Measurements from ENCODE around the gene PTPN14.

PTPN14 gene

DNA sequence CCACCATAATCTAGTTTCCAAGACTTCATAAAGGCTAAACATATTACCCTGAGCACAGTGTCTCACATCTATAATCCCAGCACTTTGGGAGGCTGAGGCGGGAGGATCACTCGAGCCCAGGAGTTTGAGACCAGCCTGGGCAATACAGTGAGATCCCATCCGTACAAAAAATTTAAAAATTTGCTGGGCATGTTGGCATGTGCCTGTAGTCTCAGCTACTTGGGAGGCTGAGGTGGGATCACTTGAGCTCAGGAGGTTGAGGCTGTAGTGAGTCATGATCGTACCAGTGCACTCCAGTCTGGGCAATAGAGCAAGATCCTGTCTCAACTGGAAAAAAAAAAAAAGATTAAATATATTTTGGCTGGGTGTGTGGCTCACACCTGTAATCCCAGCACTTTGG is 90.1 kb downstream of the PTPN14 start:
- peak overlapping the region; percentile 72 for H3K27ac ChIP-seq
- DNase-seq (ENCODE audit: low read depth, low spot score): no peak

DNA sequence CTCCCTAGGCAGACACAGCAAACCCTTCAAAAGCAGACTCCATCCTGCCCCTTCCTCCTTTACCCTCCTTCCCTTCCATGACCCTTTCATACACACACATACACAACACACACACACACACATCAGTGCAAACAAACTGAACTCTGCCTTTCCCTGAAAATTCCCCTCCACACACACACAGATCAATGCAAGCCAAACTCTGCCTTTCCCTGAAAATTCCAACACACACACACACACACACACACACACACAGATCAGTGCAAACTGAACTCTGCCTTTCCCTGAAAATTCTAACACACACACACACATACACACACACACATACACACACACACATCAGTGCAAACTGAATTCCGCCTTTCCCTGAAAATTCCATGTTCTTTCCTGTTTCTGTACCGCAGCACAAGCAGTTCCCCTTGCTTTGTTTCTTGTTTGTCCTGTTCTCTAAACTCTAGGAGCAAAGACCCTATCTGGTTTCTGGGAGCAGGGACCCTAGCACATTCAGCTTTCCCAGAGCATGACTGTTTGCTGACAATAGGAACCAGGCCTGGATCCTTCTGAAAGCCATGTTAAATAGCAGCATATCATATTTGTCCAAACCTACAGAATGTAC is 91.0 kb downstream of the PTPN14 start:
- peak overlapping the region; percentile 72 for H3K27ac ChIP-seq

DNA sequence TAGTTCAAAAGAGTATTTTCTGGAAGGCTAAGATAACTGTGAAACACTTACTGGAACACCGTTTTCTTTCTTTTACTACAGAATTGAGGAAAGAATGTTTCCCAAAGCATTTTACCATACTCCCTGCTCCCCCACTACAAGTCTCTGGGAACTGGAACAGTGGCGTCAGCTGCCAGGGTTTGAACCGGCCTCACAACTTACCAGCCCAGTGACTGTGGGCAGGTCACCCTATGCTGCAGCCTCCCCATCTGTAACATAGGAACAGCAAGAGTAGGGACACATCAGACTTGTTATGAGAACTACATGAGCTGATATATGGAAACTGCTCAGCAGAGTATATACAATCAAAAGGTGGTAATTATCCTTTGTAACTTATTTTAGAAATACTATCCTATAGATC is 91.5 kb downstream of the PTPN14 start:
- no peak for DNase-seq (ENCODE audit: low read depth, low spot score)
- H3K27ac ChIP-seq: peak overlapping the region; percentile 72

More for the DNA sequence above, 91.0 kb downstream of the PTPN14 start:
- no peak for DNase-seq (ENCODE audit: low read depth, low spot score)

DNA sequence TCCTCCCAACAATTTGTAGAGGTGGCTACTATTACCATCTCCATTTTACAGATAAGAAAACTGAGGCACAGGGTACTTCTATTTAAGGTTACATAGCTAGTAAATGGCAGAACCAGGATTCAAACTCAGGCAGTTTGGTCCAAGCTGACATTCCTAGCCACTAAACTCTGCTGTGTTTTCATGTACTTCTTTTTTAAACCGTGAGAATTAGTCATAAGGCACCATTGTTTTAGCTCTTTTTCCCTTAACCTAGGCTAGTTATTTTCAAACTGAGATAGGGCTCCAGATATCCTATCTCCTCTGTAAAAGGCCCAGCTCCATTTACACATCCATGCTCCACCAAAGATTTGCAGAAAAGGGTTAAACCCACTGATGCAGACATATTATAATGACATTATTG is 92.9 kb downstream of the PTPN14 start:
- peak overlapping the region; percentile 4 for H3K27ac ChIP-seq
- no peak for DNase-seq (ENCODE audit: low read depth, low spot score)

DNA sequence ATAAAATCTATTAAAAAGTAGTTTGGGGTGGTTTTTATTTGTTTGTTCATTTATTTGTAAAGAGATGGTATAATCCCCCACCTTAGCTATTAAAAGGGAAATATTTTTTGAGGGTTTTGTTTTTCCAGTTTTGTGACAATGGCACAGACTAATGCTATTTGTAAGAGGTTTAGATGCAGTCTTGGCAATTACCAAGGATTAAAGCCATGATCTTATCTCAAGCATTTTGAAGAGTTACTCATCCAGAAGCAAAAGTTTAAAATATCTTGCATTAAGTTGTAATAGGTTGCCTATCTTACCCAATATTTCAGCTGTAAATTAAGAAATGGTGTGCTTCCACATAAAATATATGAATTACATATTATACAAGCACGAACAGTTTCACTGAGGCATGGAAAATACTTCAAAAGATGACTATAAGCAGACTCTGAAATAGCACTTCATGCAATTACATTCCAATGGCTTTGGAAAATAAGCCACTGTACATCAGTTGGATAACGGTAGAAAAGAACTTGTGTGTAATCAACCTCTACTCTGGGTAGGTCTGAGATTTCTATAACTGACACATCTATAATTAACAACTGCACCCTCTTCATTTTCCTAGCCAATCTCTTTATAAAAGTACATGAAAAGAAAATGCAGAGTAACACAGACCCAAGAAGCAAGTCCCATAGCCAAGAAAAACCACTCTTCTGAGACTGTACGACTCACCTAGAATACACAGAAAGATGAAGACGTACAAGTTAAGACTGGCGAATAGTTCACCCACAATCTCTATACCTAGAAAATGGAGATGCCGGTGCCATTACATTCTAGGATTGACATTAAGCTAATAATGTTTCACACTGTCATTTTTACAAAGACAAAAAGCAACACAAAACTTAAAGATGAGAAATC is 95.2 kb downstream of the PTPN14 start:
- H3K27ac ChIP-seq: peak overlapping the region; percentile 79
- DNase-seq (ENCODE audit: low read depth, low spot score): no peak

DNA sequence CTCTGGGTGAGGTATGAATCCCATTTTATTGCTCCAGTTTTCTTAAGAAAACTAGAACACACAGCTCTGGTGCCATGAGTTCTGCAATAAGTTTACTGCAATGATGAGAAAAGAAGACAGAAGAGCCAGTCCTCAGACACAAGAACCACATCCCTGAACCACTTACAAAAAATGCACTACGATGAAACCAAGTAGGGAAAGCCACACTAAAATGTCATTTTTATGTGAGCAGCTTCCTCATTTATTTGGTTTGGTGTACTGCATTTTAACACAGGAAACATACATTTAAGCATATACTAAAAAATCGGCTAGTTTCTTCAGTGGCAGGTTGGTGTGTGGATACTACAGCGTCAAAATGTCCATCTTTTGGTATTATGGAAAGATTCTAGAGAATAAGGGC is 95.9 kb downstream of the PTPN14 start:
- no peak for DNase-seq (ENCODE audit: low read depth, low spot score)
- H3K27ac ChIP-seq: peak overlapping the region; percentile 79

DNA sequence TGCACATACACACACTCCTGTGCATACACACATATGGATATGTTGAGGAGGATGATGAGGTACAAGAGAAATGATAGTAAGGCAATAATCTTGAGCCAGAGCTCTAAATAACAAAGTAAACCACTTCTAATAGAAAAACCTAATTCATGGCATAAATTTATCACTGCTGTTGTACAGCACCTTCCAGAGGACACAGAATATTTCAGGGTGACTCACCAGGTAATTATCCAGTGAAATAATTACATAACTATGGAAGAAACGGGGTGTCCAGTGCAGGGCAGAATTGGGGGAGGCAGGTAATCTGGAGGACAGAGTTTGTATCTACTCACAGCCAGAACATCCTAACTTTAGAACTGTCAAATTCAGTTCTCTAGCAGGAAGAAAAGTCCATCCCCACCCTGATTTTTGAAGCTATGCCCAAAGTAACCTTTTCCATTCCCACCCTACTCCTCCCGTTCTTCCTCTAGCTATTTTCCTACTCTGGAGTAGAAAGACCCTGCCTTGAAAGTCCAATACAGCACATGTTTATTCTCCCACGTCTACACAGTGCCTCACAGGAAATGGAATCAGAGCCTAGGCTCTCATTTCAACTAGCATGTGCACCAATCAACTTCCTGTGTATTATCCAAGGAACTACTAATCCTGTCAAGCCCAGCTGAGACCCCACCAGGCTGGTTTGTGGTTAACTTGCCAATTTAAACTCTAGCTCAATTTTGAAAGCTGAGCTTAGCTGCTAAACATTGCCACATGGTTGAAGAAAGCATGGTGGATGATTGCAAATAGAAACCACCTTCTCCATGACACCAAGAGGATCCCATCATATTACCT is 96.6 kb downstream of the PTPN14 start:
- H3K27ac ChIP-seq: peak overlapping the region; percentile 79

DNA sequence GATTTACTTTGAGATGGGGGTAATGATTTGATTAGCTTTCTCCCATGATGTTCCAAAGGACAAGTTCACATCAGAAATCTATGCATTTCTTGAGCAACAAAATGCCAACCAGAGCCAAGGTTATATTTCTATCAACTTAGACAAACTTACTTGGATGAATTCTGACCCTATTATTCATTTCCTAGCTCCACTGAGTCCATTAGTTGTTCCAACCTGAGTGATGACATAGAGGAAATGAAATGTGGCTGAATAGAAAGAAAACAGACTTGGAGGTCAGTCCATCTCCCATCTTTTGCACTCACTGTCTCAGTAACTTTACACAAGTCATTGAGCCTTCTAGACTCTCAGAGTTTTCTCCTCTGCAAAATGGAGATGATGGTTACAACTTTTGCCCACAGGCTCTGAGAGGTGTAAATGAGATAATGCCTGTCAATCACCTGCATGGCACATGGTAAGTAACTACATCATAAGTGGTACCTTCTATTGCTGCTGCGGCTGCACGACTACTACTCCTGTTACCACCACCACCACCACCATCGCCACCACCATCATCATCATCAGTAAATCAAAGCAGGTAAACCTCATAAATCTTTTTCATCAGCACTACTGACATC is 98.2 kb downstream of the PTPN14 start:
- no peak for DNase-seq (ENCODE audit: low read depth, low spot score)
- H3K27ac ChIP-seq: peak overlapping the region; percentile 79

More for the DNA sequence above, 96.6 kb downstream of the PTPN14 start:
- no peak for DNase-seq (ENCODE audit: low read depth, low spot score)

DNA sequence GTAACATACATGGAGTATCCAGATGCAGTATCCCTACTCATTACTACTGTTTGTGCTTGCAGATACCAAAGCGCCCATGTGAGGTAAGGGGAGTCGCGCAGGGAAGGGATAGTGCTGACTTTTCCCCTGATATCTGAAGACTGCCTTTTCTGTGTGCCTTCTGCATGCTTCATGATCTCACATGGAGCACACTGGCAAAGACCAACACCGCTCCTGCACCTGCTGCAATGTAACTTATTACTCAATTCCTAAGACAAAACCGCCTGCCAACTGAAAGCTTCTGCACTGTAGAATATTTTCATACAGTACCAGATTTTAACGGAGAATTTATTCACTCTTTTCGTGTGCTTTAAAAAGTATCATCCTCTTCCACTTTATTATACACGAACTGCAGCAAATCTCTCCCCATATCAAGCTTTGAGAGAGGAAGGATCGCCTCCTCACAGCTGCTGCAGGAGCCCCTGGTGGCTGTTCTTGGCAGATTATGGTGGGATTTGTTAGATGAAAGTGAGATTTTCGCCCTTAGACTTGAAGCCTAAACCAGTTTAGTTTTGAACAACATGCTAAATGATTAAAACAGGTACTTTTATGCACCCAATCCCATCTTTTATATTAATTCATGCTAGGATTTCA is 99.1 kb downstream of the PTPN14 start:
- no peak for DNase-seq (ENCODE audit: low read depth, low spot score)
- peak overlapping the region; percentile 79 for H3K27ac ChIP-seq

DNA sequence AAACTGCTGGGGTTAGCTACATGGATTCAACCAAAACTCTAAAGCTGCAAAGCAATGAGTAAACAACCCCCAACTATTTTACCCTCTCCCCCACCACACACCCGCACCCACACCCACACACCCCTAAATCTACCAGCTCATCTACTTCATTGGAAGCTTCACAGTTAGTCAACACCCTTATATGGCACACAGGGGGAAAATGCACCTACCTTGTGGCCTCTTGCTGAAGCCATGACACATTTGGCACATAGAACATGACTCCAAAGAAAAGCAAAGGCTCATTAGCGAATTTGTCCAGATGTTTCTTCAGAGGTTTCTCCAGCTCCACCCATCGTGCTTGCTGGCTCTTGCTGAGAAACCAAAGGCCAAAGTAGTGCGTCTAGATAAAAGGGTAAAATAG is 99.8 kb downstream of the PTPN14 start:
- no peak for DNase-seq (ENCODE audit: low read depth, low spot score)
- H3K27ac ChIP-seq: peak overlapping the region; percentile 79

DNA sequence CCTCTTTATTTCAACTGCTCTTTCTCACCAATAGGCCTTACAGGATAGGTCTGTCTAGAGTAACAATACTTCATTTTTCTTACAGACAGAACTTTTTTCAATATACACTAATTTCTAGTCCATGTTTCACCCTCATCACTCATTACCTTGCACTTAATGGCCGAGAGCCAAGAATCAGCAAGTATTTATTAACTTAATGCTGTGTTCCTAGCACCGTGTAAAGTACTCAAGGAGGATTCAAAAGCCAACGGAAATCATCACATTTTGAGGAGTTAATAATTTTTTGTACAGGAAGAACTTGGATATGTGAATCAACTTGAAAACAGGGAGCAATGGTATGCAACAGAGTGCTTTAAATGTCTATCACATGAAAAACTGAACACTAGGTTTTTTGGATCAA is 102.0 kb downstream of the PTPN14 start:
- no peak for DNase-seq (ENCODE audit: low read depth, low spot score)
- peak overlapping the region; percentile 92 for H3K27ac ChIP-seq

DNA sequence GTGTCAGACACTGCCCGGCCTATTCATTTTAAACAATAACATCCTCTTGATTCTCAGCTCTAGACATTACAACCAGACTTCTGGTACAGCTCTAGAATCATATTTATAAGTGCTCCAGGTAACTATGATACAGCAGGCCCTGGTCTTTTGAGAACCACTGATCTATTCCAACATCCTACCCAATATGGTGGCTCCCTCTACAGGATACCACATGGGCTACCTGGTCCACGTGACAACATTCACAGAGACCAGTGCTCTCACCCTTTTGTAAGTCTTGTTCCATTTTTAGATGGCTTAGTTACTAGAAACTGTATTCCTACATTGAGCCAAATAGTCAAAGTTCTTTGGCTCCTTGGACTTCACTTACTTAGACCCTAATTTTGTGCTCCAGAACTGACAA is 102.9 kb downstream of the PTPN14 start:
- DNase-seq (ENCODE audit: low read depth, low spot score): no peak
- H3K27ac ChIP-seq: peak overlapping the region; percentile 92

DNA sequence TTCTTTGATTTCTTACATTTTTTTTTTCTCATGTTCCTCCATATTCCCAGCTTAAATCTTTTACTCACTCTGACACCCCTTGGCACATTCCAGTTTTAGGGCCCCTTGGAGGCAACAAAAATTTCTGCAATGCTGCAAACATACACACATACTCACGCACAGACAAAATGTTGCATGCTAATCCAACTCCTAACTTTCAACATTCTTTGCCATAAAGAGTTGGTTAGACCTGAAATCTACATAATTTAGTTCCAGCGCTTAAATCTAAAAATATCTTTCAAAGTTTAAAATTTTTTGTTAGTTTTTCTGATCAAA is 103.9 kb downstream of the PTPN14 start:
- peak overlapping the region; percentile 92 for H3K27ac ChIP-seq
- DNase-seq (ENCODE audit: low read depth, low spot score): no peak

DNA sequence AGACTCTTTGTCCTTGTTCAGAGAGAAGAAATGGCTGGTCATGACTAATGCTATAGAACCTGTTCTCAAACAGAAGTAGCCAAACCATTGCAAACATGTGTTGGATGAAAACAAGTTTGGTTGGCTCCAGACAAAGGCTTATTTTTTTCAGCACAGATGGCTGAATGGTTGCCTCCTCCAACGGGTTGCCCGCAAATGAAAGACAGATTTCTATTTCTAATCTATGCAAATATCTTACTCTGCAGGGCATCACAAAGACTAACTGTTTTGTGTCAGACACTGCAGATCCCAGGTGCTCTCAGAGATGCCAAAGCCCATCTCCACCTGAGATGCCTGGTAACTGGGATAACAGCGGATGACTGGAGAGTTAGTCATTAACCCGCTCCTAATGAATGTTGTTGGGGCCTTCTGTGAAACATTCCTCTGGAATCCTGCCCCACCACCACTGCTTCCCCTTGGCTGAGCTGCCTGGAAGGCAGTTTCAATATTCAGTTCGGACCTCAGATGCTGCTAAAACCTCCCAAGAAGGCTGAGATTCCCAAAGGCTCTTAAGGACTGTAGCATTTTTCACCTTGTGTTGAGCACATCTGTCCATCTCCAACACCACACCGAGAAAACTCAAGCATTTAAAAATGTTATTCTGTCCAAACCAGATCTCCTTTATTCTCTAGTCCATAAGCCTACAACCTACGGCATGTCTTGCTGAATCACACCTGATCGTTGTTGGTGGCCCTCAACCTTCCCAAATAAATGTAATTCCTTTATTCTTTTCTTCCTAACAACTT is 104.4 kb downstream of the PTPN14 start:
- peak overlapping the region; percentile 92 for H3K27ac ChIP-seq
- DNase-seq (ENCODE audit: low read depth, low spot score): peak; percentile 84

DNA sequence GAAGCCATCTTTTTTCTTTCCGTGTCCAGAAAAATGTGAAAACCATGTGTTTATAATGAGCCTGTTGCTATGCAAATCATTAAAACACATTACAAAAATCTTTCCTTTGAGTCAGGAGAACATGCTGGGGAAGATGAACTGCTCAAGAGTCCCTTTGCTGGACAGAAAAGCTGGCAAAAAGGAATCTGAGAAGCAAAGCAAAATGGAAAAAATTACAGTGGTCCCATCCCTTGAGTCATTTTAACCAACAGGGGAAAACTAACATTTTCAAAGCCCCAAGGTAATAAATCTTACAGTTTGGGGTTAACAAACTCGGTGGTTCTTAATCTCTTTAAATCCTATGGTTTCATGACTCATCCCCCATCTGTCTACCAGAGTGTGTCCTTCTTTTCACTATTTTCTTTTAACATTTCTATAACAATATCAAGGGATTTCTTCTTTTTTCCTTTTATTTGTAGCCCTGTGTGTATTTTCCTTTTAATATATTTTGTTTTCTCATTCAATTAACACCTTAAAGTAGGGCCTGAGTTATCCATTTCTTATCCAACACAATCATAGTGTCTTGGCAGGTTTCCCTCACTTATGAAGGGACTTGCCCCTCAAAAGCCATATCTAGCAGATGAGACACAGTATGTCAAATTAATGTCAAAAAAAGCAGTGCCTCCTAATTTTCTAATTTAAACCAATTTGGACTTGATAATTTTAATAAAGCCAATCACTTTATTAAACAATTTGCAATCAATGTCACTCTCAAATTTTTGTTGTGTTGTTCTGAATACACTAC is 105.4 kb downstream of the PTPN14 start:
- H3K27ac ChIP-seq: peak overlapping the region; percentile 92
- DNase-seq (ENCODE audit: low read depth, low spot score): no peak

DNA sequence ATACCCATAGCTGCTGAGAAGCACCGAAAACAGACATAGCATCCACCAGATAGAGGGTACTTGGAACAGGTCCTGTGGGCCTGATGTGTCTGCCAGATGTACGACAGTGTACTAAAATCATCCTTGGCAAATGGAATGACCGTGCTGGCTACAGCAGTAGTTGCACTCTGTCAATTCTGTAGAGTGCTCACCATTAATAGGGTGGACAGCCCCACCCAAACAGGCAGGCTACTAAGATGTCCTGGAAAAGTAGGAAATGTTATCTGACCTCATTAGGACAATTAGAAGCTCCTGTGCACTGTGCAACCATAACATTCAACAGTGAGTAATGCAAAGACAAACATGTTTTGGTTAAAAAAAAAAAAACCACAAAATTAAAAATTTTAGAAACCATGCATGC is 106.2 kb downstream of the PTPN14 start:
- H3K27ac ChIP-seq: peak overlapping the region; percentile 92
- DNase-seq (ENCODE audit: low read depth, low spot score): no peak

DNA sequence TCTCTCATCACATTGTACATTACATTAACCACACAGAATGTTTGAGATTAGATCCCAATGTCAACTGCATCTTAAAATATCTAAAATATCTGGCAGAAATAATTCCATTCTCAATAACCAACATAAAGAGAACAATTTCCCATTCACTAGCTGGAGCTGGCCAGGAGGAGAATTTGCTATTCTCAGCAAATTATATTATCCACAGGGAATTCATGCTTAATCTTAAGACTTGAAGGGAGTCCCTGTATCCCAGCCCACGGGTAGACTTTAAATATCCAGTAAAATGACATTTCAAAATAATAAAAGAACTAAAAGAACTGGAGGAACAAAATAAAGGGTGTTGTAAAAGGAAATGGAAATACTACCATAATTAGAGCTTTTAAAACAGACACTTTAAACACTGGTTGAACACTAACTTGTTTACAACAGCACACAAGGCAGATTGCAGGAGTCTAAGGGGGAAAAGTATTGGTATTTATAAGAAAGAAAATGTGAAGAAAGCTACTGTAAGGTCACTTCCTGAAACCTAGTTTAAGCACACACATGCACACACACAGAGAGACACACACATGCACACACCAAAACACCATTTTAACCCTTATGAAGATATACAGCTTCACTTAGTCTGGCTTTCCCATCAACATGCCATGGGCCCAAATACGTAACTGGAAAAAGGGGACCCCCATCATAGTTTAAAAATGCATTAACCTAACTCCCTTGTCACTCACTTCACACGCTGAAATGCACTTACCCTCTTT is 107.0 kb downstream of the PTPN14 start:
- DNase-seq (ENCODE audit: low read depth, low spot score): no peak
- H3K27ac ChIP-seq: peak overlapping the region; percentile 92

DNA sequence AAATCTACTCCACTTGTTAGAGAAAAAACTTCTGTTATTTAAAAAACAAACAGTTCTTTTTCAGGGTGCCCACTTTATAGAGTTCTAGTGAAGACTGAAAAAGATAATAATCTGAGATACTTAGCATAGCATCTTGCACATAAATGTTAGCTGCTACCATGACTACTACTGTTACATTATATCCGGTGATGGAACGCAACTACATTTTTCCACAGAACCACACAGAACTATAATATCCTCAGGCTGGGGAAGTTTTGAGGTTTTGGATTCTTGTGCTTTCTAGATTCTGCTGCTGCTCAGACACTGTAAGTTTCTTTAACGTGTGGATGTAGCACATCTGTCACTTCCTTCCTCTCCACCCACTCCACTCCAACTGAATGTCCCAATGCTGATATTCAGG is 110.3 kb downstream of the PTPN14 start:
- H3K27ac ChIP-seq: peak overlapping the region; percentile 83
- no peak for DNase-seq (ENCODE audit: low read depth, low spot score)
